GM12878 (cell line): ENCODE results near the gene NPLOC4. TPM values are rescaled to one million over a fixed set of nuclear protein-coding genes. Genes with fewer than 3 reads are reported as not detected.

Experiments used
- CEBPZ ChIP-seq: fragments of 150-350 bp; IDR thresholded peaks from 2 replicates; pipeline ENCODE4 v1.6.1; 2016; ENCODE audit warnings: low read depth, low read length
- EGR1 ChIP-seq, 2 experiments: IDR thresholded peaks; 1 replicate in 1 of 2; 2 replicates in 1 of 2; pipeline ENCODE4 v1.6.1; 2011 to 2012; ENCODE audit warnings: low read depth in 2 of 2, low read length in 2 of 2, borderline replicate concordance in 1 of 2, mild to moderate bottlenecking in 1 of 2, moderate library complexity in 1 of 2
- EZH2 ChIP-seq: IDR thresholded peaks from 2 replicates; pipeline ENCODE4 v1.6.1; 2012; ENCODE audit warnings: low read depth, mild to moderate bottlenecking, control low read depth, inconsistent platforms, low read length, borderline replicate concordance; ENCODE audit not compliant: control insufficient read depth
- GATAD2B ChIP-seq: fragments of 450-650 bp; conservative IDR thresholded peaks from 2 replicates; pipeline ENCODE4 v1.6.1; 2017; ENCODE audit warnings: low read depth, mild to moderate bottlenecking, moderate library complexity
- IKZF2 ChIP-seq, 2 experiments: fragments of 450-650 bp; IDR thresholded peaks; 2 replicates each; pipeline ENCODE4 v1.6.1; 2017; ENCODE audit warnings: mild to moderate bottlenecking in 2 of 2, moderate library complexity in 2 of 2
- MYB ChIP-seq: fragments of 150-350 bp; IDR thresholded peaks from 2 replicates; pipeline ENCODE4 v1.6.1; 2014; ENCODE audit warnings: mild to moderate bottlenecking, low read depth, low read length, borderline replicate concordance
- NBN ChIP-seq: fragments of 450-650 bp; IDR thresholded peaks from 2 replicates; pipeline ENCODE4 v1.6.1; 2016
- NFXL1 ChIP-seq: fragments of 450-650 bp; IDR thresholded peaks from 2 replicates; pipeline ENCODE4 v1.6.1; 2017; ENCODE audit warnings: antibody characterized with exemption, mild to moderate bottlenecking, borderline replicate concordance
- NR2F1 ChIP-seq: fragments of 450-650 bp; conservative IDR thresholded peaks from 2 replicates; pipeline ENCODE4 v1.6.1; 2017; ENCODE audit warnings: mild to moderate bottlenecking
- NRF1 ChIP-seq: conservative IDR thresholded peaks from 2 replicates; pipeline ENCODE4 v1.6.1; 2011; ENCODE audit warnings: mild to moderate bottlenecking, low read depth, low read length, improper control_type of control experiment
- RAD21 ChIP-seq: IDR thresholded peaks from 2 replicates; pipeline ENCODE4 v1.6.1; 2011; ENCODE audit warnings: mild to moderate bottlenecking, low read depth, low read length, moderate library complexity; ENCODE audit not compliant: insufficient read depth
- RCOR1 ChIP-seq: conservative IDR thresholded peaks from 2 replicates; pipeline ENCODE4 v1.6.1; 2012; ENCODE audit warnings: low read depth, low read length, improper control_type of control experiment
- SIX5 ChIP-seq: IDR thresholded peaks from 2 replicates; pipeline ENCODE4 v1.6.1; 2011; ENCODE audit warnings: mild to moderate bottlenecking, low read depth, low read length, moderate library complexity; ENCODE audit not compliant: severe bottlenecking
- ZBTB40 ChIP-seq: fragments of 450-650 bp; IDR thresholded peaks from 2 replicates; pipeline ENCODE4 v1.6.1; 2016; ENCODE audit warnings: mild to moderate bottlenecking, moderate library complexity, borderline replicate concordance
- ZNF24 ChIP-seq: fragments of 450-650 bp; IDR thresholded peaks from 2 replicates; pipeline ENCODE4 v1.6.1; 2017; ENCODE audit warnings: antibody characterized with exemption, mild to moderate bottlenecking
- ZNF687 ChIP-seq: fragments of 450-650 bp; IDR thresholded peaks from 2 replicates; pipeline ENCODE4 v1.6.1; 2017; ENCODE audit warnings: mild to moderate bottlenecking, moderate library complexity
- ZSCAN29 ChIP-seq: fragments of 450-650 bp; IDR thresholded peaks from 2 replicates; pipeline ENCODE4 v1.6.1; 2017; ENCODE audit warnings: mild to moderate bottlenecking, moderate library complexity
- polyA plus RNA-seq, 11 experiments: library from polyadenylated mRNA; depleted of rRNA in 4 of 11; unstranded in 6 of 11; stranded (reverse) in 5 of 11; fragments of >200 nt; fragmentation: Nextera tagmentation in 4 of 11; fragmentation: Illumina TruSeq in 1 of 11; extraction: Ambion mirVana in 4 of 11; extraction: Trizol in 1 of 11; gene quantifications; 1 replicate in 1 of 11; 2 replicates in 10 of 11; pipeline versions ENCODE4 v1.2.1 to v1.2.3, GENCODE V29; 2011 to 2016; ENCODE audit warnings: inconsistent platforms in 2 of 11, missing spikeins in 2 of 11, low read depth in 1 of 11
- total RNA-seq, 4 experiments: library from RNA; depleted of rRNA in 3 of 4; stranded (reverse); fragments of >200 nt in 3 of 4; fragmentation: Illumina TruSeq in 1 of 4; extraction: Trizol in 1 of 4; gene quantifications; 2 replicates each; pipeline versions ENCODE4 v1.2.1 to v1.2.3, GENCODE V29; 2013 to 2021

NPLOC4 gene
- total and polyA plus RNA-seq, 10 of the 15 experiments (the other 5 are each of a cell fraction or from before 2014, with no cell fraction given): 1.5 to 83.7 (median 45.8) TPM

- TF ChIP-seq ZBTB40 (peak; percentile 86), EZH2 (no peak), ZSCAN29 (peak; percentile 81; the same call in 1 of the 2 replicates), GATAD2B (peak; percentile 98), SIX5 (peak; percentile 65), IKZF2 (IDR thresholded peaks at IDR 0.05) (peak in 1 of 2 experiments; percentile 63; a peak in 1 of 4 replicates), NBN (0 out of 2 replicates have a peak, but pooled peaks have one; percentile 42), ZNF687 (peak; percentile 78), ZNF24 (0 out of 2 replicates have a peak, but pooled peaks have one; percentile 37), MYB (no peak), CEBPZ (no peak), NR2F1 (peak; percentile 80), RAD21 (0 out of 2 replicates have a peak, but pooled peaks have one; percentile 10), NRF1 (peak; percentile 81), NFXL1 (peak; percentile 66; the same call in 1 of the 2 replicates), EGR1 (IDR thresholded peaks at IDR 0.05; ENCODE audit: borderline replicate concordance in 1 of 2, low read depth in 2 of 2, low read length in 2 of 2) (peak; percentile 83 to 100), RCOR1 (0 out of 2 replicates have a peak, but pooled peaks have one; percentile 74)
Observed at GRCh38 chr17:81636505-81637288, at the start of gene NPLOC4, which contains the start of gene TSPAN10 (continued).
